GM12878 (cell line): ENCODE measurements around the gene IDH3A. TPM values are rescaled to one million over a fixed set of nuclear protein-coding genes. Genes with fewer than 3 reads are reported as not detected.

ENCODE experiments used
- ATAC-seq: fragments of 200-7000 bp; cut with Tn5 transposase; 3 replicates; pipeline ENCODE4 v1.9.1; 2020; ENCODE audit warnings: mild to moderate bottlenecking, moderate library complexity
- BruUV-seq: library from RNA; stranded (reverse); fragments of 400-500 nt; replicated peaks from 2 replicates; lab custom pipeline; 2021; lab: Mats Ljungman, UMichigan
- CTCF ChIA-PET: fragments of 300-600 bp; sonication (Branson Sonifier 250); formaldehyde crosslinking; extraction: SDS; loops from one replicate; lab custom pipeline; 2021; ENCODE audit warnings: inconsistent platforms; lab: Yijun Ruan, JAX
- POLR2A ChIA-PET: fragments of 350-600 bp; formaldehyde crosslinking; extraction: SDS; loops from one replicate; lab custom pipeline; 2021; ENCODE audit warnings: inconsistent platforms; lab: Charles Lee
- RAD21 ChIA-PET: fragments of 300-600 bp; sonication (Branson Sonifier 250); formaldehyde crosslinking; loops from one replicate; lab custom pipeline; 2023; ENCODE audit warnings: antibody characterized with exemption; ENCODE audit not compliant: unreplicated experiment; lab: Charles Lee
- SMC1A ChIA-PET: fragments of 300-600 bp; sonication (Branson Sonifier 250); formaldehyde crosslinking; loops from one replicate; lab custom pipeline; 2023; ENCODE audit not compliant: unreplicated experiment, uncharacterized antibody; lab: Charles Lee
- DNase-seq: peaks from one replicate; pipeline ENCODE4 v3.0.0-alpha.2; 2011; ENCODE audit warnings: low read depth, low spot score
- FAIRE-seq: peaks from 3 replicates; lab custom pipeline; 2011; peaks lifted over from hg19 to GRCh38; lab: Jason Lieb, UNC
- H2AFZ ChIP-seq: 2 replicates; pipeline ENCODE4 v1.6.0; 2011; ENCODE audit warnings: low read depth, low read length, control low read depth; ENCODE audit not compliant: control insufficient read depth
- H3K27ac ChIP-seq: 2 replicates; pipeline ENCODE4 v1.5.1; 2011; ENCODE audit warnings: control low read depth; ENCODE audit not compliant: control insufficient read depth, insufficient read depth
- H3K27me3 ChIP-seq, 2 experiments: replicated peaks in 1 of 2; 2 replicates each; pipeline versions ENCODE4 v1.6.0 to v1.6.1; 2011; ENCODE audit warnings: low read length in 1 of 2; ENCODE audit not compliant: control insufficient read depth in 2 of 2, insufficient read depth in 2 of 2
- H3K36me3 ChIP-seq, 2 experiments: 2 replicates each; pipeline ENCODE4 v1.5.1; 2011; ENCODE audit warnings: low read length in 1 of 2; ENCODE audit not compliant: control insufficient read depth in 2 of 2, insufficient read depth in 2 of 2
- H3K4me1 ChIP-seq: 2 replicates; pipeline ENCODE4 v1.6.1; 2011; ENCODE audit warnings: mild to moderate bottlenecking, low read length, moderate library complexity, mixed read lengths; ENCODE audit not compliant: control insufficient read depth, insufficient read depth
- H3K4me2 ChIP-seq: 2 replicates; pipeline ENCODE4 v1.6.0; 2011; ENCODE audit warnings: control low read depth; ENCODE audit not compliant: control insufficient read depth, insufficient read depth
- H3K4me3 ChIP-seq: fragments of 200-600 bp; sonication (generic); 2 replicates; pipeline ENCODE4 v1.5.1; 2016
- H3K79me2 ChIP-seq: 2 replicates; pipeline ENCODE4 v1.6.0; 2011; ENCODE audit warnings: low read length; ENCODE audit not compliant: control insufficient read depth, insufficient read depth
- H3K9ac ChIP-seq: 2 replicates; pipeline ENCODE4 v1.8.0; 2011; ENCODE audit warnings: low read length, control low read depth, mixed read lengths; ENCODE audit not compliant: control insufficient read depth, insufficient read depth
- H3K9me3 ChIP-seq: replicated peaks from 3 replicates; pipeline ENCODE4 v1.5.1; 2011; ENCODE audit warnings: mild to moderate bottlenecking, low read length; ENCODE audit not compliant: control insufficient read depth, insufficient read depth
- H4K20me1 ChIP-seq: 2 replicates; pipeline ENCODE4 v1.6.0; 2011; ENCODE audit not compliant: control insufficient read depth, insufficient read depth
- IKZF1 ChIP-seq: fragments of 450-650 bp; conservative IDR thresholded peaks from 2 replicates; pipeline ENCODE4 v1.6.1; 2017; ENCODE audit warnings: antibody characterized with exemption, mild to moderate bottlenecking
- IKZF2 ChIP-seq, 2 experiments: fragments of 450-650 bp; IDR thresholded peaks; 2 replicates each; pipeline ENCODE4 v1.6.1; 2017; ENCODE audit warnings: mild to moderate bottlenecking in 2 of 2, moderate library complexity in 2 of 2
- KLF5 ChIP-seq: fragments of 450-650 bp; IDR thresholded peaks from 2 replicates; pipeline ENCODE4 v1.6.1; 2014; ENCODE audit warnings: mild to moderate bottlenecking; ENCODE audit not compliant: partially characterized antibody
- MXI1 ChIP-seq: fragments of 150-350 bp; IDR thresholded peaks from 2 replicates; pipeline ENCODE4 v1.6.1; 2011; ENCODE audit warnings: low read depth, mild to moderate bottlenecking, inconsistent platforms, low read length, improper control_type of control experiment
- SMAD5 ChIP-seq: IDR thresholded peaks from 2 replicates; pipeline ENCODE4 v1.6.1; 2016; ENCODE audit warnings: antibody characterized with exemption, low read depth
- ZNF207 ChIP-seq: fragments of 450-650 bp; IDR thresholded peaks from 2 replicates; pipeline ENCODE4 v1.6.1; 2014; ENCODE audit warnings: antibody characterized with exemption, mild to moderate bottlenecking, borderline replicate concordance
- WGBS: methylation state at CpG from one replicate; pipeline ENCODE4 v1.1.6; 2016; ENCODE audit warnings: low lambda C conversion rate; ENCODE audit not compliant: insufficient replicate concordance, insufficient coverage; ENCODE audit errors: missing lambda C conversion rate; 5-methylcytosine and 5-hydroxymethylcytosine counted together
- in situ Hi-C: fragments of 300-500 bp; cut with MboI; formaldehyde crosslinking; loops from 9 replicates; pipeline ENCODE4 v1.14.3; 2018; ENCODE audit warnings: mixed read lengths
- intact Hi-C: fragments of 100-400 bp; cut with micrococcal nuclease; formaldehyde crosslinking; loops from one replicate; pipeline ENCODE4 v1.14.2; 2022; ENCODE audit not compliant: unreplicated experiment
- polyA plus RNA-seq, 11 experiments: library from polyadenylated mRNA; depleted of rRNA in 4 of 11; unstranded in 6 of 11; stranded (reverse) in 5 of 11; fragments of >200 nt; fragmentation: Nextera tagmentation in 4 of 11; fragmentation: Illumina TruSeq in 1 of 11; extraction: Ambion mirVana in 4 of 11; extraction: Trizol in 1 of 11; gene quantifications; 1 replicate in 1 of 11; 2 replicates in 10 of 11; pipeline versions ENCODE4 v1.2.1 to v1.2.3, GENCODE V29; 2011 to 2016; ENCODE audit warnings: inconsistent platforms in 2 of 11, missing spikeins in 2 of 11, low read depth in 1 of 11
- total RNA-seq, 4 experiments: library from RNA; depleted of rRNA in 3 of 4; stranded (reverse); fragments of >200 nt in 3 of 4; fragmentation: Illumina TruSeq in 1 of 4; extraction: Trizol in 1 of 4; gene quantifications; 2 replicates each; pipeline versions ENCODE4 v1.2.1 to v1.2.3, GENCODE V29; 2013 to 2021
- TF ChIP-seq, protein P1 (sequence below): fragments of 450-650 bp; formaldehyde crosslinking; IDR thresholded peaks from 2 replicates; pipeline ENCODE4 v1.4.0; 2020; ENCODE audit warnings: mild to moderate bottlenecking, moderate library complexity
- TF ChIP-seq, protein P2 (sequence below): fragments of 450-650 bp; IDR thresholded peaks from 2 replicates; pipeline ENCODE4 v1.6.1; 2018; ENCODE audit warnings: borderline replicate concordance, mild to moderate bottlenecking; ENCODE audit not compliant: partially characterized antibody

The IDH3A gene
- total and polyA plus RNA-seq, 10 of the 15 experiments (the other 5 are each of a cell fraction or from before 2014, with no cell fraction given): 83.9 to 254 (median 195) TPM

DNA sequence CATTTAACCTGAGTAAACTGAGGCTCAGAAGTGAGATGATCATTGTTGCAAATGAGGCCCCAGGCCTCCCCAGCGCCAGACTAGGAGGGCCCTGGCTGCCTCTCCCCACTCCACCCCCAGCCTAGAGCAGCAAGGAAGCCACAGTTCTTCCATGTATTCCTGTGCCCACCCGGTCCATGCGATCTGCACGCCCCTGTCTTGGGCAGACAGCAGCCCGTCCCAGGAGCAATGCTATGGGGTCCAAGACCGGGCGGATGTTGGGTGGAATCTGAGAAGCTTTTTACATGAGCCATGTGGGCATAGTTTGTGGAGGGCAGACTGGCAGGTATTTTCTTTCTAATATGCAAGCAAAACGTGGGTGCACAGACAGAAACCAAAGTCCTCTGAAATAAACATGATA, 41.7 kb upstream of the IDH3A start:
- H3K9ac ChIP-seq: no peak overlapping the region
- H3K27me3 ChIP-seq: no peaks in the 10 kb centered on the region
- H3K4me2 ChIP-seq: no peak overlapping the region
- POLR2A ChIA-PET: interaction anchor here (0.7 kb wide), 1 partner anchor 32 kb away, joined by 4 read pairs; no protein-coding TSS in a partner anchor
- no peaks in the 10 kb centered on the region for H3K36me3 ChIP-seq
- H3K79me2 ChIP-seq: no peaks in the 10 kb centered on the region
- intact Hi-C loops (loop anchor here (5.0 kb wide), 2 partner anchors 40 to 205 kb away; no protein-coding TSS in a partner anchor), in situ Hi-C loops (loop anchor here (5.0 kb wide), 1 partner anchor 140 kb away; no protein-coding TSS in a partner anchor)
- FAIRE-seq: no peak
- no peak for ATAC-seq
- H4K20me1 ChIP-seq: no peaks in the 10 kb centered on the region
- TF ChIP-seq SMAD5 (no peak), IKZF2 (IDR thresholded peaks at IDR 0.05) (no peak), IKZF1 (no peak), ZNF207 (no peak), MXI1 (no peak), KLF5 (no peak)
- TF ChIP-seq, protein P1, sequence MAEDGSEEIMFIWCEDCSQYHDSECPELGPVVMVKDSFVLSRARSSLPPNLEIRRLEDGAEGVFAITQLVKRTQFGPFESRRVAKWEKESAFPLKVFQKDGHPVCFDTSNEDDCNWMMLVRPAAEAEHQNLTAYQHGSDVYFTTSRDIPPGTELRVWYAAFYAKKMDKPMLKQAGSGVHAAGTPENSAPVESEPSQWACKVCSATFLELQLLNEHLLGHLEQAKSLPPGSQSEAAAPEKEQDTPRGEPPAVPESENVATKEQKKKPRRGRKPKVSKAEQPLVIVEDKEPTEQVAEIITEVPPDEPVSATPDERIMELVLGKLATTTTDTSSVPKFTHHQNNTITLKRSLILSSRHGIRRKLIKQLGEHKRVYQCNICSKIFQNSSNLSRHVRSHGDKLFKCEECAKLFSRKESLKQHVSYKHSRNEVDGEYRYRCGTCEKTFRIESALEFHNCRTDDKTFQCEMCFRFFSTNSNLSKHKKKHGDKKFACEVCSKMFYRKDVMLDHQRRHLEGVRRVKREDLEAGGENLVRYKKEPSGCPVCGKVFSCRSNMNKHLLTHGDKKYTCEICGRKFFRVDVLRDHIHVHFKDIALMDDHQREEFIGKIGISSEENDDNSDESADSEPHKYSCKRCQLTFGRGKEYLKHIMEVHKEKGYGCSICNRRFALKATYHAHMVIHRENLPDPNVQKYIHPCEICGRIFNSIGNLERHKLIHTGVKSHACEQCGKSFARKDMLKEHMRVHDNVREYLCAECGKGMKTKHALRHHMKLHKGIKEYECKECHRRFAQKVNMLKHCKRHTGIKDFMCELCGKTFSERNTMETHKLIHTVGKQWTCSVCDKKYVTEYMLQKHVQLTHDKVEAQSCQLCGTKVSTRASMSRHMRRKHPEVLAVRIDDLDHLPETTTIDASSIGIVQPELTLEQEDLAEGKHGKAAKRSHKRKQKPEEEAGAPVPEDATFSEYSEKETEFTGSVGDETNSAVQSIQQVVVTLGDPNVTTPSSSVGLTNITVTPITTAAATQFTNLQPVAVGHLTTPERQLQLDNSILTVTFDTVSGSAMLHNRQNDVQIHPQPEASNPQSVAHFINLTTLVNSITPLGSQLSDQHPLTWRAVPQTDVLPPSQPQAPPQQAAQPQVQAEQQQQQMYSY: no peak
- TF ChIP-seq, protein P2, sequence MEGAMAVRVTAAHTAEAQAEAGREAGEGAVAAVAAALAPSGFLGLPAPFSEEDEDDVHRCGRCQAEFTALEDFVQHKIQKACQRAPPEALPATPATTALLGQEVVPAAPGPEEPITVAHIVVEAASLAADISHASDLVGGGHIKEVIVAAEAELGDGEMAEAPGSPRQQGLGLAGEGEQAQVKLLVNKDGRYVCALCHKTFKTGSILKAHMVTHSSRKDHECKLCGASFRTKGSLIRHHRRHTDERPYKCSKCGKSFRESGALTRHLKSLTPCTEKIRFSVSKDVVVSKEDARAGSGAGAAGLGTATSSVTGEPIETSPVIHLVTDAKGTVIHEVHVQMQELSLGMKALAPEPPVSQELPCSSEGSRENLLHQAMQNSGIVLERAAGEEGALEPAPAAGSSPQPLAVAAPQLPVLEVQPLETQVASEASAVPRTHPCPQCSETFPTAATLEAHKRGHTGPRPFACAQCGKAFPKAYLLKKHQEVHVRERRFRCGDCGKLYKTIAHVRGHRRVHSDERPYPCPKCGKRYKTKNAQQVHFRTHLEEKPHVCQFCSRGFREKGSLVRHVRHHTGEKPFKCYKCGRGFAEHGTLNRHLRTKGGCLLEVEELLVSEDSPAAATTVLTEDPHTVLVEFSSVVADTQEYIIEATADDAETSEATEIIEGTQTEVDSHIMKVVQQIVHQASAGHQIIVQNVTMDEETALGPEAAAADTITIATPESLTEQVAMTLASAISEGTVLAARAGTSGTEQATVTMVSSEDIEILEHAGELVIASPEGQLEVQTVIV: no peak
- RAD21 ChIA-PET: interaction anchor here (0.7 to 10.3 kb wide), 28 partner anchors 10 to 153 kb away, joined by 3 to 157 read pairs (median 8); no protein-coding TSS in a partner anchor
- peaks cover 29% of the 10 kb centered on the region for H3K4me1 ChIP-seq
- no peak overlapping the region for H2AFZ ChIP-seq
- BruUV-seq: no TSS peak
- 84% methylated on average over 8 of the region's 8 CpGs for WGBS
- CTCF ChIA-PET: interaction anchor here (0.7 to 14.0 kb wide), 30 partner anchors 10 to 170 kb away, joined by 3 to 327 read pairs (median 11); partner anchors contain the start of genes SH2D7 and TBC1D2B
- H3K4me3 ChIP-seq: no peak overlapping the region
- H3K27ac ChIP-seq: no peak overlapping the region
- DNase-seq: no peak
- SMC1A ChIA-PET: interaction anchor here (1.1 to 13.4 kb wide), 22 partner anchors 19 to 158 kb away, joined by 3 to 184 read pairs (median 7); partner anchors contain the start of gene TBC1D2B
- H3K9me3 ChIP-seq: no peaks in the 10 kb centered on the region
